Activated CD8-positive, alpha-beta T cell treated with anti-CD3 and anti-CD28 coated beads for 36 hours (primary cell): Measurements from ENCODE around the gene INPP4A. TPM values are rescaled to one million over a fixed set of nuclear protein-coding genes. Genes with fewer than 3 reads are reported as not detected.

Experiments
- ATAC-seq: fragments of 200-7000 bp; cut with Tn5 transposase; one replicate; pipeline ENCODE4 v1.10.0; 2021; ENCODE audit warnings: mild to moderate bottlenecking, moderate library complexity
- CTCF ChIA-PET: fragments of 350-600 bp; sonication (Branson Sonifier 250); formaldehyde crosslinking; loops from one replicate; lab custom pipeline; 2021; ENCODE audit warnings: antibody characterized with exemption; lab: Charles Lee
- POLR2A ChIA-PET: fragments of 350-600 bp; sonication (Branson Sonifier 250); formaldehyde crosslinking; loops from one replicate; lab custom pipeline; 2021; ENCODE audit warnings: antibody characterized with exemption; lab: Charles Lee
- DNase-seq: peaks from one replicate; pipeline ENCODE4 v3.0.0-alpha.2; 2020
- H3K27ac Mint-ChIP-seq: one replicate; pipeline ENCODE4 v1.8.0; 2021; ENCODE audit warnings: mild to moderate bottlenecking, mixed read lengths
- H3K27me3 Mint-ChIP-seq: one replicate; pipeline ENCODE4 v1.8.0; 2021; ENCODE audit warnings: mixed read lengths
- H3K36me3 Mint-ChIP-seq: one replicate; pipeline ENCODE4 v1.8.0; 2021; ENCODE audit warnings: low read depth, mixed read lengths
- H3K4me1 Mint-ChIP-seq: one replicate; pipeline ENCODE4 v1.8.0; 2021; ENCODE audit warnings: low read depth, mixed read lengths
- H3K4me3 Mint-ChIP-seq: one replicate; pipeline ENCODE4 v1.8.0; 2021; ENCODE audit warnings: mild to moderate bottlenecking, moderate library complexity, mixed read lengths
- H3K9me3 Mint-ChIP-seq: one replicate; pipeline ENCODE4 v1.8.0; 2021; ENCODE audit warnings: mixed read lengths
- CTCF ChIP-seq: fragments of 200-600 bp; IDR thresholded peaks from one replicate; pipeline ENCODE4 v1.8.0; 2022; ENCODE audit warnings: antibody characterized with exemption, mild to moderate bottlenecking
- intact Hi-C: fragments of 100-400 bp; cut with micrococcal nuclease; formaldehyde crosslinking; loops from one replicate; pipeline ENCODE4 v1.10.0; 2022
- total RNA-seq, 2 experiments: library from RNA; stranded (reverse); gene quantifications; one replicate each; pipeline ENCODE4 v1.2.3, GENCODE V29; 2021

Gene INPP4A
- total RNA-seq, 2 experiments from 2014 or later = 46.7 to 46.9 TPM

GRCh38 chr2:98471402-98472131, 26.9 kb downstream of the INPP4A start:
- H3K4me1 Mint-ChIP-seq = peaks cover 92% of the 10 kb centered on the region
- H3K4me3 Mint-ChIP-seq = no peak overlapping the region
- intact Hi-C loops = loop anchor here (5.0 kb wide), 1 partner anchor 59 kb away; no protein-coding TSS in a partner anchor
- DNase-seq (peak; percentile 1), ATAC-seq (no peak)
- no peak for TF ChIP-seq CTCF
- ChIA-PET CTCF (interaction anchor here (0.9 to 2.8 kb wide), 9 partner anchors 8 to 97 kb away, joined by 3 to 30 read pairs (median 5); no protein-coding TSS in a partner anchor), POLR2A (interaction anchor here (0.9 to 4.0 kb wide), 9 partner anchors 8 to 47 kb away, joined by 3 to 27 read pairs (median 8); no protein-coding TSS in a partner anchor)
- H3K27me3 Mint-ChIP-seq = no peaks in the 10 kb centered on the region
- H3K9me3 Mint-ChIP-seq = peaks cover 1% of the 10 kb centered on the region
- peaks cover 14% of the 10 kb centered on the region for H3K36me3 Mint-ChIP-seq
- H3K27ac Mint-ChIP-seq = peak overlapping the region; percentile 96

GRCh38 chr2:98472132-98472650, 27.5 kb downstream of the INPP4A start:
- Mint-ChIP-seq H3K36me3 (peaks cover 14% of the 10 kb centered on the region), H3K4me3 (no peak overlapping the region), H3K4me1 (peaks cover 92% of the 10 kb centered on the region), H3K27ac (peak overlapping the region; percentile 96), H3K27me3 (no peaks in the 10 kb centered on the region), H3K9me3 (peaks cover 1% of the 10 kb centered on the region)
- DNase-seq (no peak), ATAC-seq (no peak)
- CTCF ChIA-PET = interaction anchor here (0.9 to 2.8 kb wide), 7 partner anchors 11 to 97 kb away, joined by 3 to 30 read pairs (median 5); no protein-coding TSS in a partner anchor
- POLR2A ChIA-PET = interaction anchor here (0.9 to 4.0 kb wide), 6 partner anchors 8 to 46 kb away, joined by 3 to 27 read pairs (median 14); no protein-coding TSS in a partner anchor
- no peak for TF ChIP-seq CTCF
- intact Hi-C loops = loop anchor here (5.0 kb wide), 1 partner anchor 60 kb away; no protein-coding TSS in a partner anchor

DNA sequence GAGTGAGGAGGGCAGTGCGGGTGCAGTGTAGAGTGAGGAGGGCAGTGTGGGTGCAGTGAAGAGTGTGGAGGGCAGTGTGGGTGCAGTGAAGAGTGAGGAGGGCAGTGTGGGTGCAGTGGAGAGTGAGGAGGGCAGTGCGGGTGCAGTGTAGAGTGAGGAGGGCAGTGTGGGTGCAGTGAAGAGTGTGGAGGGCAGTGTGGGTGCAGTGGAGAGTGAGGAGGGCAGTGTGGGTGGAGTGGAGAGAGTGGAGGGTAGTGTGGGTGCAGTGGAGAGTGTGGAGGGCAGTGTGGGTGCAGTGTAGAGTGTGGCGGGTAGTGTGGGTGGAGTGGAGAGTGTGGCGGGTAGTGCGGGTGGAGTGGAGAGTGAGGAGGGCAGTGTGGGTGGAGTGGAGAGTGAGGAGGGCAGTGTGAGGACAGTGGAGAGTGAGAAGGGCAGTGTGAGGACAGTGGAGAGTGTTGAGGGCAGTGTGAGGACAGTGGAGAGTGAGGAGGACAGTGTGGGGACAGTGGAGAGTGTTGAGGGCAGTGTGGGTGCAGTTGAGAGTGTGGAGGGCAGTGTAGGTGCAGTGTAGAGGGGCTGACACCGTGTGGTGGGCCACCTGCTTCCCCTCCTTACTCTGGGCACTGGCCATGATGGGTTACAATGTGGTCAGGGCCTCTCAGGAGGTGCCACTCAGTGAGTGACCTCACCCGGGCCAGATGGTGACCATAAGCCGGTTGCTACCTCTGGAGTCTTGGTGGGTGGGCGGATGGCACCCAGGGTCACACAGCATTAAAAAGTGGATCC, 28.5 kb downstream of the INPP4A start:
- peaks cover 1% of the 10 kb centered on the region for H3K9me3 Mint-ChIP-seq
- no peak for TF ChIP-seq CTCF
- peak overlapping the region; percentile 72 for H3K4me3 Mint-ChIP-seq
- intact Hi-C loops = loop anchor here (5.0 kb wide), 1 partner anchor 61 kb away; no protein-coding TSS in a partner anchor
- peaks cover 14% of the 10 kb centered on the region for H3K36me3 Mint-ChIP-seq
- ChIA-PET POLR2A (interaction anchor here (0.7 to 3.1 kb wide), 3 partner anchors 10 to 553 kb away, joined by 3 to 12 read pairs (median 8); no protein-coding TSS in a partner anchor), CTCF (interaction anchor here (2.0 to 2.8 kb wide), 3 partner anchors 12 to 44 kb away, joined by 6 to 30 read pairs (median 7); no protein-coding TSS in a partner anchor)
- H3K27me3 Mint-ChIP-seq = no peaks in the 10 kb centered on the region
- H3K4me1 Mint-ChIP-seq = peaks cover 93% of the 10 kb centered on the region
- peak overlapping the region; percentile 96 for H3K27ac Mint-ChIP-seq
- no peak for DNase-seq
- no peak for ATAC-seq

DNA sequence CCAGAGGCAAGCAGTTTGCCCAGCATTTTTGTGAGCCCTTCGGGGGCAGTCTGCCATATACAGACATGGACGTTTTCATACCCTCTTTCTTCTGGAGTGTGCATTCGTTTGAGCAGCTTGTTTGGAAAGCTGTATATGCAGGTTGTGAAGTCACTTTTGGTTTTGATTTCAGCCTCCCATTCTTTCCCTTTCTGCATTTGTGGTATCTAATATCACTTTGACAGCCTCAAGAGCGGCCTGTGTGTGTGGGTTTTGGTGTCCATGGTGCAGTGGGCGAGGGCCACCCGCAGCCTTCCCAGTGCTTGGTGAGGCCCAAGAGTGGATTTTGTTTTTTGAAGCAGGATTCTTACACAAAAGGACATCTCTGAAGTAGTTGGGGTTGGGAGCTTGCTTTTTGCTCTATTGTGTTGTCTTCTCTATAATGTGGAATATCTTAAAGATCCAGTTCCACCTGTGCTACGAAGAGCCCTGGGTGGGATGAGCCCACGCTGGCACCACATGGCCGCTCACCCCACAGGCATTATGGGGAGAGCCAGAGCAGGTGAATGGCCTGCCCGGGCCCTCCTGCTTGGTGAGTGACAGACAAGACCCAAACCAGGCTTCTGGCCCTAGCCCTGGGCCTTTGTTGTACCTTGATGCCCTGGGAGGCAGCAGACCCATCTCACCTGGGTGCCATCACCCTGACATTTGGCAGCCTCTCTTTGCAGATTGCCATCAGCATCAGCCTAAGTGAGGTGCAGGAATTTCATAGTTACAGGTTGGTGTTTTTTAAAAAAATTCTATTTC, 29.5 kb downstream of the INPP4A start:
- TF ChIP-seq CTCF = no peak
- peak; percentile 41 for ATAC-seq
- peak; percentile 46 for DNase-seq
- H3K4me3 Mint-ChIP-seq = peak overlapping the region; percentile 72
- ChIA-PET CTCF (interaction anchor here (1.4 to 2.1 kb wide), 2 partner anchors 13 to 17 kb away, joined by 3 to 6 read pairs; no protein-coding TSS in a partner anchor), POLR2A (interaction anchor here (0.5 to 2.0 kb wide), 4 partner anchors 9 to 22 kb away, joined by 3 to 18 read pairs (median 4); no protein-coding TSS in a partner anchor)
- no peaks in the 10 kb centered on the region for H3K27me3 Mint-ChIP-seq
- H3K4me1 Mint-ChIP-seq = peaks cover 94% of the 10 kb centered on the region
- H3K27ac Mint-ChIP-seq = peak overlapping the region; percentile 96
- peaks cover 17% of the 10 kb centered on the region for H3K36me3 Mint-ChIP-seq
- intact Hi-C loops = loop anchor here (5.0 kb wide), 1 partner anchor 62 kb away; no protein-coding TSS in a partner anchor
- H3K9me3 Mint-ChIP-seq = peaks cover 1% of the 10 kb centered on the region
